Measurements from ENCODE around the gene FCSK. TPM values are rescaled to one million over a fixed set of nuclear protein-coding genes. Genes with fewer than 3 reads are reported as not detected.

FCSK gene
- total RNA-seq, 1 experiment from 2014 or later, result 11.2 TPM

DNA sequence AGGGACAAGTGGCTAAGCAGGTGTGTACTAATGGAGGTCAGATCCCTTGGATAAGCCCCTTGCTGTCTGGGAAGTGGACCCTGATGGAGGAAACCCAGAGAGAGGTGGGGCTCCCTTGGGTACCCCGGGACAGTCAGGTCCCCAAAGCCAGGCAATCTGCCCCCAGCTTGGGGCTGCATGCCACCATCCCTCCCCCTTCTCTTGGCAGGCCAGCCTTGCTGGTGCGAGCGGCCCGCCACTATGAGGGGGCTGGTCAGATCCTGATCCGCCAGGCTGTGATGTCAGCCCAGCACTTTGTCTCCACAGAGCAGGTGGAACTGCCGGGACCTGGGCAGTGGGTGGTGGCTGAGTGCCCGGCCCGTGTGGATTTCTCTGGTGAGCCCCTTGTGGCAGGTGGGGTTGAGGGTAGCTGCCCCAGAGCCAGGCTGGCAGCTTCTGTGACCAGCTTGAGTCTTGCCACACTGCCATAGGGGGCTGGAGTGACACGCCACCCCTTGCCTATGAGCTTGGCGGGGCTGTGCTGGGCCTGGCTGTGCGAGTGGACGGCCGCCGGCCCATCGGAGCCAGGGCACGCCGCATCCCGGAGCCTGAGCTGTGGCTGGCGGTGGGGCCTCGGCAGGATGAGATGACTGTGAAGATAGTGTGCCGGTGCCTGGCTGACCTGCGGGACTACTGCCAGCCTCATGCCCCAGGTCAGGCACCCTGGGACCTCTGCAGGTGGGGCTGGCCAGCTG, 20.1 kb downstream of the FCSK start:
- Histone ChIP-seq H3K4me3 (ENCODE audit: low read depth, low read length, poor library complexity, severe bottlenecking) (no peak overlapping the region), H3K9me3 (ENCODE audit: low read depth, low read length, poor library complexity, severe bottlenecking) (no peaks in the 10 kb centered on the region), H3K4me1 (ENCODE audit: insufficient read depth, low read length, poor library complexity, severe bottlenecking) (no peaks in the 10 kb centered on the region), H3K27me3 (replicated peaks; ENCODE audit: insufficient read depth, low read depth, low read length, poor library complexity) (no peaks in the 10 kb centered on the region), H3K36me3 (ENCODE audit: insufficient read depth, low read length, poor library complexity, severe bottlenecking) (peaks cover 4% of the 10 kb centered on the region), H3K27ac (ENCODE audit: low read depth, low read length, poor library complexity, severe bottlenecking) (no peak overlapping the region)
- POLR2A ChIA-PET (ENCODE audit: low non-redundant PET), result no interaction called here
- no peak for TF ChIP-seq EZH2 (IDR thresholded peaks at IDR 0.05; ENCODE audit: borderline replicate concordance, low read depth, low read length, poor library complexity, severe bottlenecking)
- TF ChIP-seq, protein P1, sequence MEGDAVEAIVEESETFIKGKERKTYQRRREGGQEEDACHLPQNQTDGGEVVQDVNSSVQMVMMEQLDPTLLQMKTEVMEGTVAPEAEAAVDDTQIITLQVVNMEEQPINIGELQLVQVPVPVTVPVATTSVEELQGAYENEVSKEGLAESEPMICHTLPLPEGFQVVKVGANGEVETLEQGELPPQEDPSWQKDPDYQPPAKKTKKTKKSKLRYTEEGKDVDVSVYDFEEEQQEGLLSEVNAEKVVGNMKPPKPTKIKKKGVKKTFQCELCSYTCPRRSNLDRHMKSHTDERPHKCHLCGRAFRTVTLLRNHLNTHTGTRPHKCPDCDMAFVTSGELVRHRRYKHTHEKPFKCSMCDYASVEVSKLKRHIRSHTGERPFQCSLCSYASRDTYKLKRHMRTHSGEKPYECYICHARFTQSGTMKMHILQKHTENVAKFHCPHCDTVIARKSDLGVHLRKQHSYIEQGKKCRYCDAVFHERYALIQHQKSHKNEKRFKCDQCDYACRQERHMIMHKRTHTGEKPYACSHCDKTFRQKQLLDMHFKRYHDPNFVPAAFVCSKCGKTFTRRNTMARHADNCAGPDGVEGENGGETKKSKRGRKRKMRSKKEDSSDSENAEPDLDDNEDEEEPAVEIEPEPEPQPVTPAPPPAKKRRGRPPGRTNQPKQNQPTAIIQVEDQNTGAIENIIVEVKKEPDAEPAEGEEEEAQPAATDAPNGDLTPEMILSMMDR (conservative IDR thresholded peaks at IDR 0.05; ENCODE audit: low read depth, low read length), result no peak
- BruUV-seq (replicated peaks), result no TSS peak
- intact Hi-C loops (cut with micrococcal nuclease; ENCODE audit: unreplicated experiment), result no loop called here
- CTCF ChIA-PET, result no interaction called here
- DNase-seq (ENCODE audit: low spot score), result no peak

- CTCF ChIA-PET, result no interaction called here
- no peaks in the 10 kb centered on the region for H3K27me3 ChIP-seq (replicated peaks; ENCODE audit: insufficient read depth, low read depth, low read length, poor library complexity)
- intact Hi-C loops (cut with micrococcal nuclease; ENCODE audit: unreplicated experiment), result no loop called here
- peaks cover 4% of the 10 kb centered on the region for H3K36me3 ChIP-seq (ENCODE audit: insufficient read depth, low read length, poor library complexity, severe bottlenecking)
- no peak for DNase-seq (ENCODE audit: low spot score)
- H3K4me3 ChIP-seq (ENCODE audit: low read depth, low read length, poor library complexity, severe bottlenecking), result no peak overlapping the region
- no peaks in the 10 kb centered on the region for H3K4me1 ChIP-seq (ENCODE audit: insufficient read depth, low read length, poor library complexity, severe bottlenecking)
- TF ChIP-seq, protein P1 (conservative IDR thresholded peaks at IDR 0.05; ENCODE audit: low read depth, low read length), result no peak
- TF ChIP-seq EZH2 (IDR thresholded peaks at IDR 0.05; ENCODE audit: borderline replicate concordance, low read depth, low read length, poor library complexity, severe bottlenecking), result no peak
- BruUV-seq (replicated peaks), result no TSS peak
- POLR2A ChIA-PET (ENCODE audit: low non-redundant PET), result interaction anchor here (0.7 kb wide), 1 partner anchor 160 kb away, joined by 3 read pairs; no protein-coding TSS in a partner anchor
- no peak overlapping the region for H3K27ac ChIP-seq (ENCODE audit: low read depth, low read length, poor library complexity, severe bottlenecking)
- no peaks in the 10 kb centered on the region for H3K9me3 ChIP-seq (ENCODE audit: low read depth, low read length, poor library complexity, severe bottlenecking)
These were observed 20.9 kb downstream of the FCSK start for GRCh38 chr16:70475054-70475871.

DNA sequence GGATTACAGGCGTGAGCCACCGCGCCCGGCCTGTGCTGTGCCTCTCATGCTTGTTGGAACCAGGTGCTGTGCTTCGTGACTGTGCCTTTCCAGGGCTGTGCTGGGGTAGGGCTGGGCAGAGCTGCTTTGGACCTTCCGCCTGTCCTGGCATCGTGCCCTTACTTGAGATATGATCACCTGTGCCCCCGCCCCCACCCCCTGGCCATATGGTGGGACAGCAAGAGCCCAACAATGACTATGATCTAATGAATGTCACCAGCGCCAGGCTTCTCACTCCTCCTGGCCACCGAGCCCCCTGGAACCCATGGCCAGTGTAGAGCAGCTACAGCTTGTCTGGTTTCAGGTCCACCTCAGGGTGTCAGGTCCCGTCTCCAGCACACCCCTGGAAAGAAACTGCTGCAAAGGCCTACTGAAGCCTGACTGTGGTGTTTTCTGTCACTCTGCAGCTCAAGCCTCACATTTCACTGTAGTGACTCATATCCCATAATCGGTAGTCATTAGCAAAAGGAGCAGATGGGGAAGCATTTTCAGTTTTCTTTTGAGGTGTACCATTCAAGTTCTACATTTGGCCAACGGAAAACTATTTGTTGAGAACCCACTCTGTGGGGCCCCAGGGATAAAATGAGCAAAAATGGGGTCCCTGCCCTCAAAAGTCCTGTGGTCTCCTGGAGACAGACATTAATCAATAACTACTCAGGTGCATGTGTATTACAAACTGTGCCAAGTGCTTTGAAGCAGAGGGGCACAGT, 22.1 kb downstream of the FCSK start:
- ChIA-PET CTCF (interaction anchor here (0.7 kb wide), 1 partner anchor 111 kb away, joined by 3 read pairs; no protein-coding TSS in a partner anchor), POLR2A (ENCODE audit: low non-redundant PET) (interaction anchor here (0.7 kb wide), 1 partner anchor 158 kb away, joined by 3 read pairs; no protein-coding TSS in a partner anchor)
- peak; percentile 44 for DNase-seq (ENCODE audit: low spot score)
- Histone ChIP-seq H3K9me3 (ENCODE audit: low read depth, low read length, poor library complexity, severe bottlenecking) (no peaks in the 10 kb centered on the region), H3K4me1 (ENCODE audit: insufficient read depth, low read length, poor library complexity, severe bottlenecking) (no peaks in the 10 kb centered on the region), H3K27me3 (replicated peaks; ENCODE audit: insufficient read depth, low read depth, low read length, poor library complexity) (no peaks in the 10 kb centered on the region), H3K27ac (ENCODE audit: low read depth, low read length, poor library complexity, severe bottlenecking) (no peak overlapping the region), H3K4me3 (ENCODE audit: low read depth, low read length, poor library complexity, severe bottlenecking) (no peak overlapping the region), H3K36me3 (ENCODE audit: insufficient read depth, low read length, poor library complexity, severe bottlenecking) (peaks cover 4% of the 10 kb centered on the region)
- TF ChIP-seq, protein P1 (conservative IDR thresholded peaks at IDR 0.05; ENCODE audit: low read depth, low read length), result no peak
- TF ChIP-seq EZH2 (IDR thresholded peaks at IDR 0.05; ENCODE audit: borderline replicate concordance, low read depth, low read length, poor library complexity, severe bottlenecking), result no peak
- intact Hi-C loops (cut with micrococcal nuclease; ENCODE audit: unreplicated experiment), result no loop called here
- BruUV-seq (replicated peaks), result no TSS peak

Measured in A673 (cell line).